Mesothelial cell of epicardium (in vitro differentiated cells): Measurements from ENCODE around the gene SUPT6H. TPM values are rescaled to one million over a fixed set of nuclear protein-coding genes. Genes with fewer than 3 reads are reported as not detected.
A peak's percentile ranks its signal among the peaks of the same experiment; 100 is the strongest.

Source experiments
- DNase-seq, 2 experiments: peaks; one replicate each; pipeline ENCODE4 v3.0.0; 2021; ENCODE audit warnings: low spot score in 2 of 2; ENCODE audit not compliant: unreplicated experiment in 2 of 2
- H3K27ac Mint-ChIP-seq: 2 replicates; pipeline ENCODE4 v1.8.0; 2021; ENCODE audit warnings: mixed read lengths
- H3K27me3 Mint-ChIP-seq: 2 replicates; pipeline ENCODE4 v1.8.0; 2021; ENCODE audit warnings: low read depth, mixed read lengths
- H3K36me3 Mint-ChIP-seq: 2 replicates; pipeline ENCODE4 v1.8.0; 2021; ENCODE audit warnings: mixed read lengths
- H3K4me1 Mint-ChIP-seq: 2 replicates; pipeline ENCODE4 v1.8.0; 2021; ENCODE audit warnings: mixed read lengths
- H3K4me3 Mint-ChIP-seq: 2 replicates; pipeline ENCODE4 v1.8.0; 2021; ENCODE audit warnings: mild to moderate bottlenecking, moderate library complexity, mixed read lengths
- H3K9me3 Mint-ChIP-seq: 2 replicates; pipeline ENCODE4 v1.8.0; 2021; ENCODE audit warnings: mixed read lengths
- CTCF ChIP-seq: fragments of 200-600 bp; sonication (generic); IDR thresholded peaks from one replicate; pipeline ENCODE4 v1.5.0; 2021; ENCODE audit warnings: antibody characterized with exemption; ENCODE audit not compliant: unreplicated experiment
- total RNA-seq: library from RNA; stranded (reverse); gene quantifications from 3 replicates; pipeline ENCODE4 v1.2.1, GENCODE V29; 2021

The SUPT6H gene
- total RNA-seq, 1 donor from 2014 or later, result 91.8 TPM

- Mint-ChIP-seq H3K4me1 (peaks cover 29% of the 10 kb centered on the region), H3K27me3 (no peaks in the 10 kb centered on the region), H3K9me3 (no peaks in the 10 kb centered on the region), H3K4me3 (no peak overlapping the region), H3K36me3 (peaks cover 7% of the 10 kb centered on the region), H3K27ac (peak overlapping the region; percentile 71)
- no peak for DNase-seq
- TF ChIP-seq CTCF, result no peak
Observed at GRCh38 chr17:28749516-28750177, 87.6 kb downstream of the SUPT6H start.

- no peak overlapping the region for H3K4me3 Mint-ChIP-seq
- H3K27me3 Mint-ChIP-seq, result no peaks in the 10 kb centered on the region
- no peaks in the 10 kb centered on the region for H3K9me3 Mint-ChIP-seq
- DNase-seq, result peak; percentile 83 to 93
- peak overlapping the region; percentile 69 for H3K27ac Mint-ChIP-seq
- TF ChIP-seq CTCF, result peak; percentile 95
- H3K4me1 Mint-ChIP-seq, result peaks cover 29% of the 10 kb centered on the region
- H3K36me3 Mint-ChIP-seq, result peaks cover 7% of the 10 kb centered on the region
Observed at GRCh38 chr17:28750178-28751047, 88.4 kb downstream of the SUPT6H start.

GRCh38 chr17:28751600-28752366 lies 89.8 kb downstream of the SUPT6H start:
- TF ChIP-seq CTCF, result no peak
- peaks cover 10% of the 10 kb centered on the region for H3K36me3 Mint-ChIP-seq
- DNase-seq, result no peak
- H3K27ac Mint-ChIP-seq, result peak overlapping the region; percentile 16
- H3K4me1 Mint-ChIP-seq, result peaks cover 20% of the 10 kb centered on the region
- no peak overlapping the region for H3K4me3 Mint-ChIP-seq
- H3K27me3 Mint-ChIP-seq, result no peaks in the 10 kb centered on the region
- no peaks in the 10 kb centered on the region for H3K9me3 Mint-ChIP-seq

Other genes with a start within 250 kb of the SUPT6H start
- not detected in 3 replicates for gene SLC13A2, start 188.6 kb upstream of the SUPT6H start, total RNA-seq
- gene FOXN1, start 155.9 kb upstream of the SUPT6H start, total RNA-seq, result 0.34 to 0.42 TPM (median 0.34 TPM) in 3 replicates
- 61.0 to 66.2 TPM (median 61.2 TPM) in 3 replicates for gene UNC119, start 109.6 kb upstream of the SUPT6H start, total RNA-seq
- gene PIGS, start 90.7 kb upstream of the SUPT6H start, total RNA-seq, result 75.2 to 80.7 TPM (median 78.7 TPM) in 3 replicates
- 22.6 to 24.6 TPM (median 22.6 TPM) in 3 replicates for gene ALDOC, start 85.3 kb upstream of the SUPT6H start, total RNA-seq
- 32.1 to 45.2 TPM (median 42.0 TPM) in 3 replicates for gene SPAG5, start 63.2 kb upstream of the SUPT6H start, total RNA-seq
- 24.0 to 31.3 TPM (median 26.3 TPM) in 3 replicates for gene RSKR, start 48.0 kb upstream of the SUPT6H start, total RNA-seq
- 155 to 162 TPM (median 157 TPM) in 3 replicates for gene BLTP2, start 17.0 kb upstream of the SUPT6H start, total RNA-seq
- 51.0 to 57.9 TPM (median 56.6 TPM) in 3 replicates for gene SDF2, start 299 bp upstream of the SUPT6H start, total RNA-seq
- 9.2 to 11.7 TPM (median 10.4 TPM) in 3 replicates for gene PROCA1, start 49.7 kb downstream of the SUPT6H start, total RNA-seq
- gene RAB34, start 55.7 kb downstream of the SUPT6H start, total RNA-seq, result 172 to 181 TPM (median 178 TPM) in 3 replicates
- 1,669 to 1,804 TPM (median 1,792 TPM) in 3 replicates for gene RPL23A, start 57.8 kb downstream of the SUPT6H start, total RNA-seq
- gene TLCD1, start 64.0 kb downstream of the SUPT6H start, total RNA-seq, result 2.3 to 3.8 TPM (median 3.3 TPM) in 3 replicates
- gene NEK8, start 66.6 kb downstream of the SUPT6H start, total RNA-seq, result 5.2 to 7.6 TPM (median 5.9 TPM) in 3 replicates
- gene TRAF4, start 81.8 kb downstream of the SUPT6H start, total RNA-seq, result 252 to 259 TPM (median 254 TPM) in 3 replicates
- 36.3 to 37.9 TPM (median 37.7 TPM) in 3 replicates for gene FAM222B, start 180.6 kb downstream of the SUPT6H start, total RNA-seq
- gene ERAL1, start 192.8 kb downstream of the SUPT6H start, total RNA-seq, result 37.4 to 43.4 TPM (median 38.4 TPM) in 3 replicates
- gene FLOT2, start 235.5 kb downstream of the SUPT6H start, total RNA-seq, result 74.4 to 85.4 TPM (median 79.4 TPM) in 3 replicates
- gene DHRS13, start 240.9 kb downstream of the SUPT6H start, total RNA-seq, result 10.3 to 12.4 TPM (median 12.1 TPM) in 3 replicates